Chondrocyte (in vitro differentiated cells): ENCODE data around the gene SYNE2. TPM values are rescaled to one million over a fixed set of nuclear protein-coding genes. Genes with fewer than 3 reads are reported as not detected.

Experiments used
- DNase-seq: peaks from one replicate; pipeline ENCODE4 v3.0.0; 2021; ENCODE audit warnings: mixed read lengths, low spot score
- H3K27ac Mint-ChIP-seq: one replicate; pipeline ENCODE4 v1.8.0; 2021; ENCODE audit warnings: mild to moderate bottlenecking, moderate library complexity, mixed read lengths; ENCODE audit not compliant: unreplicated experiment
- H3K27me3 Mint-ChIP-seq: 2 replicates; pipeline ENCODE4 v1.8.0; 2021; ENCODE audit warnings: low read depth, mixed read lengths
- H3K36me3 Mint-ChIP-seq: 2 replicates; pipeline ENCODE4 v1.8.0; 2021; ENCODE audit warnings: low read depth, mixed read lengths
- H3K4me1 Mint-ChIP-seq: 2 replicates; pipeline ENCODE4 v1.8.0; 2021; ENCODE audit warnings: low read depth, mild to moderate bottlenecking, mixed read lengths
- H3K4me3 Mint-ChIP-seq: one replicate; pipeline ENCODE4 v1.8.0; 2021; ENCODE audit warnings: mild to moderate bottlenecking, moderate library complexity, mixed read lengths; ENCODE audit not compliant: unreplicated experiment
- H3K9me3 Mint-ChIP-seq: 2 replicates; pipeline ENCODE4 v1.8.0; 2021; ENCODE audit warnings: low read depth, mixed read lengths
- total RNA-seq: library from RNA; stranded (reverse); gene quantifications from 3 replicates; pipeline ENCODE4 v1.2.1, GENCODE V29; 2021
- TF ChIP-seq, protein P1 (sequence below): fragments of 200-600 bp; sonication (generic); IDR thresholded peaks from 2 replicates; pipeline ENCODE4 v1.5.0; 2021; ENCODE audit warnings: antibody characterized with exemption, mild to moderate bottlenecking, moderate library complexity

The SYNE2 gene
- total RNA-seq, 1 donor from 2014 or later = 13.6 TPM

DNA sequence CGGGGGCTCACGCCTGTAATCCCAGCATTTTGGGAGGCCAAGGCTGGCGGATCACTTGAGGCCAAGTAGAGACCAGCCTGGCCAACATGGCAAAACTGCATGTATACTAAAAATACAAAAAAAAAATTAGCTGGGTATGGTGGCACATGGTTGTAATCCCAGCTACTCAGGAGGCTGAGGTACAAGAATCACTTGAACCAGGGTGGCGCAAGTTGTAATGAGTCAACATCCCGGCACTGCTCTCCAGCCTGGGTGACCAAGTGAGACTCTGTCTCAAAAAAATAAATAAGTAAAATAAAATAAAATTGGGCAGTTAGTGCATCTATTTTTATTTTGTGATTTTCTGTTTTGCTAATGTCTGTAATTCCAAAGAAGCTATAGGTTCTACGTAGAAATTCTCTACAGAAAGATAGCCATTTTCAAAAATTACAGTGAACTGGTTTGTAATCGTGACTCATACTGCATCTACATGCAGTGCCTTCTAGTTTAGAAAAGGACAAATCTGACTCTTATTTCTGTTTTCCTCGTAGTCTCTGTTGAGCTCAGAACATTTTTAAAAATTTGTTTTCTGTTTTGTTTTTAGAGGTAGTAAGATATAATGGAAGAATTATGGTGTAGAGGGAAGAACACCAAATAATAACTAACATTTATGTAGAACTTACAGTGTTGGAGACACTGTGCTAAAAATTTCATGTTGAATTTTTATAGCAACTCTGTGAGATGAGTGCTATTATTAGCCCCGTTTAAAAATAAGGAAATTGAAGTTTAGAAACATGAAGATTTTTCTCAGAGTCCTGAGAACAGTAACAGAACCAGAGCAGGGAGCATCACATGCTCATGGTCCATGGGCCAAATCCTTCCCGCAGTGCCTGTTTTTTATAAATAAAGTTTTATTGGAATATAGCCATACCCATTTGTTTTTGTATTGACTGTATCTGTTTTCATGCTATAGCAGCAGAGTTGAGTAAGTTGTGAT, 201.2 kb downstream of the SYNE2 start:
- peak overlapping the region; percentile 79 for H3K27ac Mint-ChIP-seq
- H3K27me3 Mint-ChIP-seq = no peaks in the 10 kb centered on the region
- H3K4me3 Mint-ChIP-seq = no peak overlapping the region
- H3K9me3 Mint-ChIP-seq = no peaks in the 10 kb centered on the region
- H3K4me1 Mint-ChIP-seq = peaks cover 15% of the 10 kb centered on the region
- TF ChIP-seq, protein P1, sequence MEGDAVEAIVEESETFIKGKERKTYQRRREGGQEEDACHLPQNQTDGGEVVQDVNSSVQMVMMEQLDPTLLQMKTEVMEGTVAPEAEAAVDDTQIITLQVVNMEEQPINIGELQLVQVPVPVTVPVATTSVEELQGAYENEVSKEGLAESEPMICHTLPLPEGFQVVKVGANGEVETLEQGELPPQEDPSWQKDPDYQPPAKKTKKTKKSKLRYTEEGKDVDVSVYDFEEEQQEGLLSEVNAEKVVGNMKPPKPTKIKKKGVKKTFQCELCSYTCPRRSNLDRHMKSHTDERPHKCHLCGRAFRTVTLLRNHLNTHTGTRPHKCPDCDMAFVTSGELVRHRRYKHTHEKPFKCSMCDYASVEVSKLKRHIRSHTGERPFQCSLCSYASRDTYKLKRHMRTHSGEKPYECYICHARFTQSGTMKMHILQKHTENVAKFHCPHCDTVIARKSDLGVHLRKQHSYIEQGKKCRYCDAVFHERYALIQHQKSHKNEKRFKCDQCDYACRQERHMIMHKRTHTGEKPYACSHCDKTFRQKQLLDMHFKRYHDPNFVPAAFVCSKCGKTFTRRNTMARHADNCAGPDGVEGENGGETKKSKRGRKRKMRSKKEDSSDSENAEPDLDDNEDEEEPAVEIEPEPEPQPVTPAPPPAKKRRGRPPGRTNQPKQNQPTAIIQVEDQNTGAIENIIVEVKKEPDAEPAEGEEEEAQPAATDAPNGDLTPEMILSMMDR = no peak
- DNase-seq = no peak
- peaks cover 7% of the 10 kb centered on the region for H3K36me3 Mint-ChIP-seq

DNA sequence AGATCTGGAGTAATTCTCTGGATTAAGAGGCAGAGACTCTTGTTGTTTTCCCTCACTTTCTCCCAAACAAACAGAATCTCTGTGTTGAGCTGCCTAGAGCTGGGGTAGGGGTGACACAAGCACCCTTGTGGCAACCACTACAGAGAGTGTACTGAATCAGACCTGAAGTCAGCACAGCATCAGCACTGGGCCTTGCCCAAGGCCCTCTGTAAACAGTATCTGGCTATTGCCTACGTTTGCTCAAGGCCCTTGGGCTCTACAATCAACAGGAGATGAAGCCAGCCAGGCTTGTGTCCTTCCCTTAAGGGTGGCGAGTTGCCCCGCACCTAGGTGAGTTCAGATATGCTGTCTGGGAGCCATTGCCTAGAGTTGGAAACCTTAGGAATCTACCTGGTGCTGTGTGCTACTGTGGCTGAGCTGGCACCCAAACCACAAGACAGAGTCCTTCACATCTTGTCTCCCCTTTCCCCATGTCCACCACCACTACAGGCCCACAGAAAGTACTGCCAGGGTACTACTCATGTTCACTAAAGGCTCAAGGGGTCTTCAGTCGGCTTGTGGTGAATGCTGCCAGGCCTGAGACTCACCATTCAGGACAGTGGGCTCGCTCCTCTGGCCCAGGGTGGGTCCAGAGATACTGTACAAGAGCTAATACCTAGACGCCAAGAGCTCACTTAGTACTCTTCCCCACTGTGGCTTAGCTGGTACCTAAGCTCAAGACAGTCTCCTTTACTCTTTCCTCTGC, 206.8 kb downstream of the SYNE2 start:
- Mint-ChIP-seq H3K4me3 (no peak overlapping the region), H3K4me1 (peaks cover 7% of the 10 kb centered on the region), H3K9me3 (peaks cover 2% of the 10 kb centered on the region), H3K36me3 (peaks cover 3% of the 10 kb centered on the region), H3K27ac (no peak overlapping the region), H3K27me3 (no peaks in the 10 kb centered on the region)
- TF ChIP-seq, protein P1 = no peak
- DNase-seq = no peak

DNA sequence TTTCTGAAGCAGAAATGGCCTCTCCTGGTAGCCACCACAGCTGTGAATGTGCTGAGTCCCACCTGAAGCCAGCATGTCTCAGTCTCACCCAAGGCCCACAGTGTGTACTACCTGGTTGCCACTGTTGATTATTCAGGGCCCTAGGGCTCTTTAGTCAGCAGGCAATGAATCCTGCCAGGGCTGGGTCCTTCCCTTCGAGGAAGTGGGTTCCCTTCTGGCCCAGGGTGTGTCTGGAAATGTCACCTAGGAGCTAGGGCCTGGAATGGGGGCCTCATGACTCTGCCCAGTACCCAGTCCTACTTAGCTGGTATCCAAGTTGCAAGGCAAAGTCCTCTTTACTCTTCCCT, 207.4 kb downstream of the SYNE2 start:
- peaks cover 2% of the 10 kb centered on the region for H3K9me3 Mint-ChIP-seq
- no peaks in the 10 kb centered on the region for H3K27me3 Mint-ChIP-seq
- no peak overlapping the region for H3K4me3 Mint-ChIP-seq
- peaks cover 6% of the 10 kb centered on the region for H3K4me1 Mint-ChIP-seq
- no peak overlapping the region for H3K27ac Mint-ChIP-seq
- TF ChIP-seq, protein P1 = no peak
- H3K36me3 Mint-ChIP-seq = peaks cover 3% of the 10 kb centered on the region
- DNase-seq = no peak

DNA sequence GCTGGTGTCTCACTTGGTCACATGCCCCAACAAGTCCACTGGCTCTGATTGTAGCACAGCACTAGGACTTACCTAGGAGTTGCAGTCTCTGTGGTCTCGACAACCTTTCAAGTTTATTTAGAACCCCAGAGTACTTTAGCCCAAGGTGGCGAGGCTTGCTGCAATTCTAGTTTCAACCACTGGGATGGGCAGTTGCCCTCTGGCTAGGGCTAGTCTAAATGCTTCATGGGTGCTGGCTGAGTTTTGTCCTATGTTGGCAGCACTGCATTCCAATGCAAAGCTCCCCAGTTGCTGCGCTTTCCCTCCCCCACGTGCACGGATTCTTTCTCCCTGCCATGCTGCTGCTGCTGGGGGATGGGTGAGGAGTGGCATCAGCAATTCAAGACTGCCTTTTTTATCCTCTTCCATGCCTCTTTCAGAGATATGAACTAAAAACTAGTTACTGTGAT, 207.9 kb downstream of the SYNE2 start:
- Mint-ChIP-seq H3K36me3 (peaks cover 3% of the 10 kb centered on the region), H3K27ac (no peak overlapping the region), H3K4me3 (no peak overlapping the region), H3K27me3 (no peaks in the 10 kb centered on the region), H3K9me3 (peaks cover 2% of the 10 kb centered on the region), H3K4me1 (peaks cover 6% of the 10 kb centered on the region)
- DNase-seq = no peak
- TF ChIP-seq, protein P1 = peak; percentile 62

DNA sequence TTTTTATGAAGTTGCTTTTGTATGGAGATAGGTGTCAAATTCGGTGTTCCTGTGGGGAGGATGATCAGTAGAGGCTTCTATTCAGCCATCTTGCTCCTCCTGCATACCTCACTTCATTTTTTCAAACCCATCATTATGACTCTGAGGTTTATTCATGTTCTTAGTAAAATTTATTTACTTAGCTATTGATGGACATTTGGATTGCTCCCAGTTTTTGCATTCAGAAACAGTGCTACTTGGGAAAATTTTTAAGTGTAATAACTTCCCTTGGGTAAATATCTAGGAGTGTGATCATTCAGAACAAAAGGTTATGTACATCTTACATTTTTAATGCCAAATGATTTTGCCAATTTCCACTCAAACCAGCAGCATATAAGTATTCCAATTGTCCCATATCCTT, 208.3 kb downstream of the SYNE2 start:
- peaks cover 6% of the 10 kb centered on the region for H3K4me1 Mint-ChIP-seq
- peaks cover 2% of the 10 kb centered on the region for H3K9me3 Mint-ChIP-seq
- TF ChIP-seq, protein P1 = no peak
- DNase-seq = no peak
- no peaks in the 10 kb centered on the region for H3K27me3 Mint-ChIP-seq
- no peak overlapping the region for H3K4me3 Mint-ChIP-seq
- H3K36me3 Mint-ChIP-seq = peaks cover 3% of the 10 kb centered on the region
- no peak overlapping the region for H3K27ac Mint-ChIP-seq
